Measurements from ENCODE around the gene KIF23. TPM values are rescaled to one million over a fixed set of nuclear protein-coding genes. Genes with fewer than 3 reads are reported as not detected.
A peak's percentile ranks its signal among the peaks of the same experiment; 100 is the strongest.

Gene KIF23
- total RNA-seq, 1 donor from 2014 or later: 1.5 TPM

- Mint-ChIP-seq H3K9me3 (no peaks in the 10 kb centered on the region), H3K27me3 (no peaks in the 10 kb centered on the region), H3K27ac (peak overlapping the region; percentile 47), H3K4me1 (peaks cover 48% of the 10 kb centered on the region), H3K4me3 (peak overlapping the region; percentile 1), H3K36me3 (ENCODE audit: low read depth) (peaks cover 58% of the 10 kb centered on the region)
- TF ChIP-seq CTCF (IDR thresholded peaks at IDR 0.05): no peak
- intact Hi-C loops (cut with micrococcal nuclease): loop anchor here (10.0 kb wide), 1 partner anchor 632 kb away; the partner anchor contains the start of gene ANP32A
- ATAC-seq (ENCODE audit: low read depth) (no peak), DNase-seq (no peak)
- POLR2A ChIA-PET: interaction anchor here (0.6 to 6.1 kb wide), 3 partner anchors 10 to 1646 kb away, joined by 3 to 135 read pairs (median 6); no protein-coding TSS in a partner anchor
- CTCF ChIA-PET: no interaction called here
Observed at GRCh38 chr15:69456208-69457166, 42.3 kb downstream of the KIF23 start.

- Mint-ChIP-seq H3K4me3 (no peak overlapping the region), H3K36me3 (ENCODE audit: low read depth) (peaks cover 55% of the 10 kb centered on the region), H3K27me3 (no peaks in the 10 kb centered on the region), H3K27ac (peak overlapping the region; percentile 51), H3K9me3 (no peaks in the 10 kb centered on the region), H3K4me1 (peaks cover 47% of the 10 kb centered on the region)
- ChIA-PET POLR2A (interaction anchor here (0.8 kb wide), 1 partner anchor 640 kb away, joined by 4 read pairs; the partner anchor contains the start of gene TLE3), CTCF (interaction anchor here (0.6 to 1.0 kb wide), 2 partner anchors 10 to 14 kb away, joined by 3 read pairs; no protein-coding TSS in a partner anchor)
- DNase-seq (no peak), ATAC-seq (ENCODE audit: low read depth) (no peak)
- TF ChIP-seq CTCF (IDR thresholded peaks at IDR 0.05): no peak
- intact Hi-C loops (cut with micrococcal nuclease): loop anchor here (10.0 kb wide), 1 partner anchor 633 kb away; the partner anchor contains the start of gene ANP32A
Observed at GRCh38 chr15:69457304-69458280, 43.4 kb downstream of the KIF23 start.

- intact Hi-C loops (cut with micrococcal nuclease): loop anchor here (10.0 kb wide), 1 partner anchor 634 kb away; the partner anchor contains the start of gene ANP32A
- Mint-ChIP-seq H3K9me3 (no peaks in the 10 kb centered on the region), H3K27me3 (no peaks in the 10 kb centered on the region), H3K36me3 (ENCODE audit: low read depth) (peaks cover 43% of the 10 kb centered on the region), H3K4me3 (no peak overlapping the region), H3K27ac (peak overlapping the region; percentile 30), H3K4me1 (peaks cover 46% of the 10 kb centered on the region)
- no peak for TF ChIP-seq CTCF (IDR thresholded peaks at IDR 0.05)
- ATAC-seq (ENCODE audit: low read depth) (no peak), DNase-seq (no peak)
- CTCF ChIA-PET: no interaction called here
- POLR2A ChIA-PET: no interaction called here
Observed at GRCh38 chr15:69459066-69459465, 44.9 kb downstream of the KIF23 start.

- intact Hi-C loops (cut with micrococcal nuclease): loop anchor here (5.0 kb wide), 2 partner anchors 298 to 637 kb away; partner anchors contain the start of genes GLCE and TLE3
- DNase-seq (no peak), ATAC-seq (ENCODE audit: low read depth) (no peak)
- peaks cover 32% of the 10 kb centered on the region for H3K4me1 Mint-ChIP-seq
- H3K9me3 Mint-ChIP-seq: no peaks in the 10 kb centered on the region
- no peak overlapping the region for H3K4me3 Mint-ChIP-seq
- ChIA-PET CTCF (no interaction called here), POLR2A (interaction anchor here (5.6 kb wide), 1 partner anchor 8 kb away, joined by 156 read pairs; the partner anchor contains the start of gene RPLP1)
- H3K27me3 Mint-ChIP-seq: no peaks in the 10 kb centered on the region
- H3K27ac Mint-ChIP-seq: no peak overlapping the region
- TF ChIP-seq CTCF (IDR thresholded peaks at IDR 0.05): no peak
- H3K36me3 Mint-ChIP-seq (ENCODE audit: low read depth): peaks cover 29% of the 10 kb centered on the region
Observed at GRCh38 chr15:69460481-69460880, 46.3 kb downstream of the KIF23 start.

All from activated B cell treated with CpG ODN at 0.5 μM for 24 hours (primary cell).